HFFc6 (cell line): Measurements from ENCODE around the gene USP10. TPM values are rescaled to one million over a fixed set of nuclear protein-coding genes. Genes with fewer than 3 reads are reported as not detected.

Experiments used
- DNase-seq: peaks from one replicate; pipeline ENCODE4 v3.0.0-alpha.2; 2018
- H3K27ac Mint-ChIP-seq: 2 replicates; pipeline ENCODE4 v1.8.0; 2020; ENCODE audit warnings: mild to moderate bottlenecking, mixed read lengths
- H3K27me3 Mint-ChIP-seq: 2 replicates; pipeline ENCODE4 v1.8.0; 2021; ENCODE audit warnings: mild to moderate bottlenecking, moderate library complexity, mixed read lengths; ENCODE audit not compliant: insufficient read depth
- H3K36me3 Mint-ChIP-seq: 2 replicates; pipeline ENCODE4 v1.8.0; 2021; ENCODE audit warnings: low read depth, mixed read lengths
- H3K4me1 Mint-ChIP-seq: 2 replicates; pipeline ENCODE4 v1.8.0; 2020; ENCODE audit warnings: low read depth, mixed read lengths
- H3K4me3 Mint-ChIP-seq: 2 replicates; pipeline ENCODE4 v1.8.0; 2020; ENCODE audit warnings: mild to moderate bottlenecking, moderate library complexity, mixed read lengths
- H3K9me3 Mint-ChIP-seq: 2 replicates; pipeline ENCODE4 v1.8.0; 2020; ENCODE audit warnings: mild to moderate bottlenecking, mixed read lengths
- total RNA-seq, 6 experiments: library from RNA; stranded (reverse); fragmentation: NEBNext Ultra II Directional; extraction: Animal tissue kit (Norgen Biotek cat#: 25700); gene quantifications; 2 replicates in 1 of 6; 3 replicates in 5 of 6; pipeline ENCODE4 v1.2.3, GENCODE V29; 2021
- TF ChIP-seq, protein P1 (sequence below): fragments of 200-600 bp; sonication (generic); IDR thresholded peaks from 2 replicates; pipeline ENCODE4 v1.5.0; 2021; ENCODE audit warnings: antibody characterized with exemption, mild to moderate bottlenecking

USP10 gene
- total RNA-seq, 6 experiments from 2014 or later, result 83.2 to 106 (median 92.3) TPM

DNA sequence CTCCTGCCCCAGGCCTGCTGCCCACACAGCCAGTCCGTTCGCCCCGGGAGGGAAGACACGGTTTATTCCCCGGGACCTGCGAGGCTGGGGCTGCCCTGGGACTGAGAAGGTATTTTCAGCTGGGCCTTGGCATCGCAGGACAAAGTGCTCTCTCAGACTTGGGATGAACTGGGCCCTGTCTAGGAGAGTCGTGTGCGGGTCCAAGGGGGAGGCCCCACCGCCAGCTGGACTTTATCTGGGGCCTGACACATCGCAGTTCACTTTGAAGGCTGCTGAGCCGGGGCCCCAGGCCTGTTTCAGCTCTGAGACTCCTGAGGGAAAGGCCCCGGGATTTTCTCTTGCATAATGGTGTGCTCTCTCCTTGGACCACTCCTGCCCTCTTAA lies 126.8 kb downstream of the USP10 start:
- Mint-ChIP-seq H3K4me3 (peak overlapping the region; percentile 75; the same call in 1 of the 2 replicates), H3K27ac (peak overlapping the region; percentile 92), H3K27me3 (peaks cover 2% of the 10 kb centered on the region; the same call in 1 of the 2 replicates), H3K9me3 (no peaks in the 10 kb centered on the region), H3K36me3 (peaks cover 7% of the 10 kb centered on the region), H3K4me1 (peaks cover 69% of the 10 kb centered on the region)
- TF ChIP-seq, protein P1, sequence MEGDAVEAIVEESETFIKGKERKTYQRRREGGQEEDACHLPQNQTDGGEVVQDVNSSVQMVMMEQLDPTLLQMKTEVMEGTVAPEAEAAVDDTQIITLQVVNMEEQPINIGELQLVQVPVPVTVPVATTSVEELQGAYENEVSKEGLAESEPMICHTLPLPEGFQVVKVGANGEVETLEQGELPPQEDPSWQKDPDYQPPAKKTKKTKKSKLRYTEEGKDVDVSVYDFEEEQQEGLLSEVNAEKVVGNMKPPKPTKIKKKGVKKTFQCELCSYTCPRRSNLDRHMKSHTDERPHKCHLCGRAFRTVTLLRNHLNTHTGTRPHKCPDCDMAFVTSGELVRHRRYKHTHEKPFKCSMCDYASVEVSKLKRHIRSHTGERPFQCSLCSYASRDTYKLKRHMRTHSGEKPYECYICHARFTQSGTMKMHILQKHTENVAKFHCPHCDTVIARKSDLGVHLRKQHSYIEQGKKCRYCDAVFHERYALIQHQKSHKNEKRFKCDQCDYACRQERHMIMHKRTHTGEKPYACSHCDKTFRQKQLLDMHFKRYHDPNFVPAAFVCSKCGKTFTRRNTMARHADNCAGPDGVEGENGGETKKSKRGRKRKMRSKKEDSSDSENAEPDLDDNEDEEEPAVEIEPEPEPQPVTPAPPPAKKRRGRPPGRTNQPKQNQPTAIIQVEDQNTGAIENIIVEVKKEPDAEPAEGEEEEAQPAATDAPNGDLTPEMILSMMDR, result no peak
- DNase-seq, result peak; percentile 40

DNA sequence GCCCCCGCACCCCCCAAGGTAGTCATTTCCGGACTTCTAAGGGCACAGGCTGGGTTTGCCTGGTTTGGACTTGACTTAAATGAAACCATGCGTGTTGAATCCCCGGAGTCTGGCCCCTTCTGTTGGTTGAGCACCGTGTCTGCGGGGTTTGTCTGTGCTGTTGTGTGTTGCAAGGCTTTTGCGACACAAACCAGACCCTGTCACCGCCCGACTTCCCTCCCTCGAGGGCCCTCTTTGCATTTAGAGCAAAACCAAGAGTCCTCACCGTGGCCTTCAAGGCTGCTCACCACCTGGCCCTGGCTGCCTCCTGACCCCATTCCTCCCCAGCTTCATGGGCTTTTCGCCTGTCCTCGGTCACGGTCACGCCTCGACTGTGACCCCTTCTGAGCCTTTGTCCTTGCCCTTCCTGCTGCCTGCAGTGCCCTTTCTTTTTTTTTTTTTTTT lies 127.4 kb downstream of the USP10 start:
- peak overlapping the region; percentile 92 for H3K27ac Mint-ChIP-seq
- TF ChIP-seq, protein P1, result no peak
- no peaks in the 10 kb centered on the region for H3K9me3 Mint-ChIP-seq
- H3K27me3 Mint-ChIP-seq, result peaks cover 2% of the 10 kb centered on the region
- H3K4me1 Mint-ChIP-seq, result peaks cover 69% of the 10 kb centered on the region
- H3K36me3 Mint-ChIP-seq, result peaks cover 7% of the 10 kb centered on the region
- H3K4me3 Mint-ChIP-seq, result peak overlapping the region; percentile 75
- DNase-seq, result no peak

DNA sequence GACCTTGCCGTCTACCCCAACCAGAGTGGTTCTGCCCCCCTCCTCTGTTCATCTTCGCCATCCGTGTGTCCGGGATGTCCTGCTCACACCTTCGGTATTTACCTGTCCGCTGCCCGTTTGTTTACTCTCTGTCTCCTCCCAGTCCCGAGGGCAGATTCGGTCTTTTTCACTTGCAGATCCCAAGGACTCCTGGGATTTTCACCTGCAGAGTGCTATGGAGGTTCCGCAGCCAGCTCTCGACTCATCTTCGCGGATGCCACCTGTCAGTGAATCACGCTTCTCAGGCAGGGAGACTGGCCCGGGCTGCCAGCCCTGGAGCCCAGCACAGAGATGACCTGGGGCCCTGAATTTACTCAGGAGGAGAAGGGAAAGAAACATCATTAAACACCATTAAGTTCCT lies 128.1 kb downstream of the USP10 start:
- peaks cover 6% of the 10 kb centered on the region for H3K36me3 Mint-ChIP-seq
- TF ChIP-seq, protein P1, result no peak
- no peak for DNase-seq

DNA sequence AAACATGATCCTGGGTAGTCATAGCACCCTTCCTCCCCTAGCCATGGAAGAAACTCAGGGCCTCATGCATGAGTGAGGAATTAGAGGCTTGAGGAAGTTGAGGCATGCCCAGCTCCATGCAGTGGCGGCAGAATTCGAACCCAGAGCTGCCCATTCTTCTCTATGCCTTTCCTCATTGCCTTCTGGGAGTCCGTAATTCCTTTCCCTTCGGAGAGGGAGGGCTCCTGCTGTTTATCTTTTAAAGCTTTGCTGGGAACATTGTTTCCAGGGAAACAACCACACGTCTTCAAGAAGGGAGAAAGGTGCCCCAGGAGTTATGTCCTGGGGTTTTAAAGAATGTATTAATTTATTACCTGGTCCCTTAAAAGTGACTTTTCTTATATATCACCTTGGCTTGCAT lies 128.5 kb downstream of the USP10 start:
- TF ChIP-seq, protein P1, result no peak
- H3K27me3 Mint-ChIP-seq, result peaks cover 2% of the 10 kb centered on the region
- H3K4me1 Mint-ChIP-seq, result peaks cover 69% of the 10 kb centered on the region
- no peaks in the 10 kb centered on the region for H3K9me3 Mint-ChIP-seq
- H3K27ac Mint-ChIP-seq, result peak overlapping the region; percentile 92
- H3K36me3 Mint-ChIP-seq, result peaks cover 2% of the 10 kb centered on the region
- H3K4me3 Mint-ChIP-seq, result no peak overlapping the region
- DNase-seq, result no peak

More for the DNA sequence above, 128.1 kb downstream of the USP10 start:
- Mint-ChIP-seq H3K27ac (peak overlapping the region; percentile 92), H3K27me3 (peaks cover 2% of the 10 kb centered on the region), H3K9me3 (no peaks in the 10 kb centered on the region), H3K4me3 (peak overlapping the region; percentile 47; the same call in 1 of the 2 replicates), H3K4me1 (peaks cover 69% of the 10 kb centered on the region)

Other genes with a start within 250 kb of the USP10 start
- gene MEAK7, start 195.3 kb upstream of the USP10 start, total RNA-seq, result 10 to 100 TPM; 45.6 to 57.3 (median 50.8) TPM
- 100 to 1,000 TPM; 580 to 681 (median 632) TPM for gene COTL1, start 81.9 kb upstream of the USP10 start, total RNA-seq
- gene KLHL36, start 51.5 kb upstream of the USP10 start, total RNA-seq, result 10 to 100 TPM; 37.6 to 58.3 (median 40.7) TPM
- 10 to 100 TPM; 12.2 to 15.5 (median 13.6) TPM for gene CRISPLD2, start 120.0 kb downstream of the USP10 start, total RNA-seq